GM18508 (cell line): ENCODE results near the gene SYT12.
"Not testable (repeated sequence)": the region's sequence is repeated elsewhere in the genome, so short reads cannot be mapped to it uniquely, and the experiment has no call there.

Source experiments
- ATAC-seq: cut with Tn5 transposase; IDR thresholded peaks from one replicate; pipeline ENCODE4 v1.9.1; 2021; ENCODE audit warnings: moderate number of reproducible peaks; ENCODE audit not compliant: insufficient read depth, unreplicated experiment

SYT12 gene

DNA sequence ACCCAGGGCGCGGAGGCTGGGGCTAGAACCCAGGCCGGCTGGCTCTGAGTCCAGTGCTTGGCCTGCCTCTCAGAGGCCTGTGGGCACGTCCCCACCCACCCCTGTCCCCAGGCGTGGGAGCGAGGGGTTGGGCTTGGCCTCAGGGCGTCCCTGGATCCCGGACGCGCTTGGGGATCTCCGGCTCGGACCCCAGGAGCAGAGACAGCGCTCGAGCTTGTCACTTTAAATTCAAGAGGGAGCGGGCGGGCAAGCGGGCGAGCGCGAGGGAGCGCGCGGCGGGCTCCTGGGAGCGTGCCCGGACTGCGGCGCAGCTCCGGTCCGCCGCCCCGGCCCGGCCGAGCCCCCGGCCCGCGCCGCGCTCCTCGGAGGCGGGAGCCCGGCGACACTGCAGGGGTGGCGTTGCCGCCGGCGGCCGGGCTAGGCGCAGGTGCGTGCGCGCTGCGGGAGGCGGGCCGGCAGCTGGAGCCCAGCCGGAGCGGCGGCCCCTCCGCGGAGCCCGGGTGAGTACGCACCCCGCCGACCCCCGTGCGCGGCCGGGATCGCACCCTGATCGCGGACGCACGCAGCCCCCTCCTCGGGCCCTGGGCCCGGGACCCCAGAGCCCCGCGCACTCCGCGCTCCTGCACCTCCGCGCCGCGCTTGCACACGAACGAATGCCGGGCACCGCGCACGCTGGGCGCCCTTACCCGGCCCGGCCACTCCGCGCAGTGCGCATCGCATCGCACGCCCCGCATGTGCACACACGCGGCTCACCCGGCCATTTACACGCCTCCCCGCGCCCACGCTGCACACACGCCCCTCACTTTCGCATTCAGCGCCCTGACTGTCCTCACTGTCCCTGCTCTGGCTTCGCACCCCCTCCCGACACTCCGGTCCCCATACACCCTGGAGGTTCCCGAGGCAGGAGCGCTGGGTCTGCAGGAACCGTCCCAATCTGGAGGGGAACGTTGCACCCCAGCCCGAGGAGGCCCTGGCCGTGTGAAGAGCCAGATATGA is at the start of gene SYT12:
TSS of gene SYT12 (plus strand) at position 174 of the 996 bp plus-strand sequence. CDS start 7,011 bp downstream, outside the sequence.
- no peak for ATAC-seq

GRCh38 chr11:66973956-66974580 is 48.9 kb upstream of the SYT12 start:
- no peak for ATAC-seq

GRCh38 chr11:66974724-66975404 is 48.1 kb upstream of the SYT12 start, which contains the start of gene C11orf86:
C11orf86 (plus strand) TSS chr11:66975304; CDS start chr11:66975363, 59 bp downstream.
- ATAC-seq, result no peak

DNA sequence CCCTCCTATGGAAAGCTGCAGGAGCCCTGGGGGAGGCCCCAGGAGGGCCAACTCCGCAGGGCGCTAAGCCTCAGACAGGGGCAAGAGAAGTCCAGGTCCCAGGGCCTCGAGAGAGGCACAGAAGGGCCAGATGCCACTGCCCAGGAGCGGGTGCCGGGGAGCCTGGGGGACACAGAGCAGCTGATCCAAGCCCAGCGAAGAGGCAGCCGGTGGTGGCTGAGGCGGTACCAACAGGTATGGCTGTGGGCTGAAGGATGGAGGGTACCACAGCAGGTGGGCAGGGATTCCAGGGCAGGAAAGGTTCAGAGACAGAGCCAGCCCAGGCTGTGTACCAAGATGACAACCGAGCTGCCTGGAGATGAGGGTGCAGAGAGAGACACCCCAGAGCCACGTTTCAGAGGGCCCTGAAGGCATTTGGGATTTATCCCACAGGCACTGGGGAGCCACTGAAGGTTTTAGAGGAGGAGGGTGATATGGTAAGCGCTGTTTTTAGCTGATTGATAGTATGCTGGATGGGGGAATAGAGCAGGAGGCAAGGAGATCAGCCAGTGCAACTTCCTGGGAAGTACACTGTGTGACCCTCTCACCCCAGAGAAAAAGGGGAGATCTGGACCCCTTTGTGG is 47.4 kb upstream of the SYT12 start:
- ATAC-seq, result no peak

DNA sequence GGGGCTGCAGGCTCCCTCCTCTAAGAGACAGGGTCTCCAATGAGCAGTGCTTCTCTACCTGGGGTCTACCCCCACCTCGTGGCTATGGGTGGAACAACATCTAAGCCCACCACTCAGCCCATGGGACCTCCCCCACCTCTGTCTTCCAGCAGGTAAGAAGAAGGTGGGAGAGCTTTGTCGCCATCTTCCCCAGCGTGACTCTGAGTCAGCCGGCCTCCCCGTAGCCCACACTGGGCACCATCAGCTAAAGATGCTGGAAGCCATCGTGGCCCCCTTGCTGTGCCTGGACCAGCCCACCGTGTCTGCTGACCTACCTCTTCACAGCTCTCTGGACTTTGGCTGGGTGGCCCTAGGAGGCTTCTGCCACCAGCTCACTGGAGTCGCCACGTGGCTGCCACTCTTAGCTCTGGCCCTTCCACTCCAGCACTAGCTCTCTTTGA is 46.9 kb upstream of the SYT12 start:
- ATAC-seq, result no peak

- no peak for ATAC-seq
Measured at GRCh38 chr11:66976925-66977324, 46.0 kb upstream of the SYT12 start.

- ATAC-seq, result no peak
Measured at GRCh38 chr11:66978229-66978628, 44.7 kb upstream of the SYT12 start.

- no peak for ATAC-seq
Measured at GRCh38 chr11:66978717-66979116, 44.2 kb upstream of the SYT12 start.

- ATAC-seq, result no peak
Measured at GRCh38 chr11:66979336-66979980, 43.5 kb upstream of the SYT12 start.

GRCh38 chr11:66981976-66982578 is 40.9 kb upstream of the SYT12 start:
- ATAC-seq, result no peak

DNA sequence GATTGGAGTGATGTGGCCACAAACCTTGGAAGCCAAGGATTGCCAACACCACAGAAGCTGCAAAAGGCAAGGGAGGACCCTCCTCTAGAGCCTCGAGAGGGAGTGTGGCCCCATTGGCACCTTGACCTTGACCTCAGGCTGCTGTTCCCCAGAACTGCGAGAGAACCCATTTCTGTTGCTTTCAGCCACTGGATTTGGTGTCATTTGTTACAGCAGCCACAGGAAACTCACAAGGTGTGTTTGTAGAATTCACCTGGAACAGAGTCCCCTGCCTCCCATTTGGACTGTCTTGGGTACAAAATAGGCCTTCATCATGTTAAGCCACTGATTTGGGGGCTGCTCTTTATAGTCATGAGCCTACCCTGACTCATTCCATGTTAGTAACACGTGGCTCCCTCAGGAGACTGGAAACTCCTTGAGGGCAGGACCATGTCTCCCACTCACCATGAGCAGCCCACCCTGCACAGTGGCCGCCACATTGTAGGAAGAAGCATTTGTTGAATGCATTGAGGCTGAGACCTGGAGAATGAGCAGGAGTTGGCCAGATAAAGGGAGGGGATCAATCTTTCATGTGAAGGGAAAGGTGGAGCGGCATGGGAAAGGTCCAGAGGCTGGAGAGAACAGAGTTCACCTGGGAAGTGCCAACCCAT is 39.5 kb upstream of the SYT12 start:
- ATAC-seq, result no peak

DNA sequence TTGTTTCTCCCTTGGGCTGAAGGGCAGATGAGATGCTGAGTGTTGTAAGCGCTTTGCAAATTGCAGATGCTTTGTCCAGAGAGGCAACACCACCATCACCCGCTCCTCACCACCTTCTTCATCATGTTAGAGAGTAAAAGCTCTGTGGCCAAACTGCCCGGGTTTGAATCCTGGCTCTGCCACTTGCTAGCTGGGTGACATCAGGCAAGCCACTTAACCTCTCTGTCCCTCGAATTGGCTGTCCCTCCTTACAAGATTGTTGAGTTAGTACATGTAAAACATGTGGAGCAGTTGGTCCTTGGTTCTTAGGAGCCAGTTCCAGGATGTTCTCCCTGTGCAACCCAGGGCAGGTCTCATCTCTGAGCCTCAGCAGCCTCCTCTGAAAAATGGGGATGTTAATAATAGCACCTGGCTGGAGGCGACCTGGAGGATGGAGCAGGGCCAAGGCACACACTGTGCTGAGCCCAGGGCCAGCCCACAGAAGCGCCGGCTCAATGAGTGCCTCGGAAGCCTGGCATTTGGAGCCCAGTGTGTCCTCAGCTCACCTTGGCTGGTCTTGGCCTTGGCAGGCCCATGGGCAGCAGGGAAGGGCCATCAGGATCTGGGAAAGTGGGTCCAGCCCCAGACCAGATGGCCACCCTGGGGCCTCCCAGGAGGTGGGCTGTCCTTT is 37.3 kb upstream of the SYT12 start:
- ATAC-seq, result no peak

GRCh38 chr11:66986178-66986545 is 36.8 kb upstream of the SYT12 start:
- no peak for ATAC-seq

DNA sequence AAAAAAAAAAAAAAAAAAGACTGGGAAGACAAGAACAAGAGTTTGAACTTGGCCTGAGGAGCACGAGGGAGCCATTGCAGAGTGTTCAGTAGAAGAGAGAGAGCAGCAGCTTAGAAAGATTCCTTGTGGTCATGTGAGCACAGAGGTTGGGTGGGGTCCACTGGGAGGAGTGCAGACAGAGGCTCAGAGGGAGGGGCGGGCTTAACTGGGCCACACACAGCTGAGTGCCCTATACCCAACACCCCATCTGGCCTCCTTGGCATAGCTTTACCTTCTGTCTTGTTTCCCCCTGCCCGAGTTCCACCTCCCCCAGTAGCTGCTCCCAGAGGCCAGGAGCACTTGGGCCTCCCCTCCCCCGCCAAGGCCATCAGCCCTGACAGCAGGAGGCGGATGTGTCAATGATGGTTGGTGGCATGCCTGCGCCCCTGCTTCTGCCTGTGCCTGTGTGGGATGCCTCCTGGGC is 35.7 kb upstream of the SYT12 start:
- ATAC-seq, result no peak

GRCh38 chr11:66987924-66988637 is 34.9 kb upstream of the SYT12 start:
- ATAC-seq, result no peak

DNA sequence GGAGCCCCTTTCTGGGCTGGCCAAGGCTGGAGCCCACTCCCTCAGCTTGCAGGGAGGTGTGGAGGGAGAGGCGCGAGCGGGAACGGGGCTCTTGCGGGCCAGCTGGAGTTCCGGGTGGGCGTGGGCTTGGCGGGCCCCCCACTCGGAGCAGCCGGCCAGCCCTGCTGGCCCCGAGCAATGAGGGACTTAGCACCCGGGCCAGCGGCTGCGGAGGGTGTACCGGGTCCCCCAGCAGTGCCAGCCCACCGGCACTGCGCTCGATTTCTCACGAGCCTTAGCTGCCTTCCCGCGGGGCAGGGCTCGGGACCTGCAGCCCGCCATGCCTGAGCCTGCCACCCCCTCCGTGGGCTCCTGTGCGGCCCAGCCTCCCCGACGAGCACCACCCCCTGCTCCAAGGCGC is 34.2 kb upstream of the SYT12 start:
- not testable (repeated sequence) for ATAC-seq

DNA sequence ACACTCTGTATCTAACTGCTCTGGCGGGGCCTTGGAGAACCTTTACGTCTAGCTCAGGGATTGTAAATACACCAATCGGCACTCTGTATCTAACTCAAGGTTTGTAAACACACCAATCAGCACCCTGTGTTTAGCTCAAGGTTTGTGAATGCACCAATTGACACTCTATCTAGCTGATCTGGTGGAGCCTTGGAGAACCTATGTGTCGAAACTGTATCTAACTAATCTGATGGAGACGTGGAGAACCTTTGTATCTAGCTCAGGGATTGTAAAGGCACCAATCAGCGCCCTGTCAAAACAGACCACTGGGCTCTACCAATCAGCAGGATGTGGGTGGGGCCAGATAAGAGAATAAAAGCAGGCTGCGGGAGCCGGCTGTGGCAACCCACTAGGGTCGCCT is 33.6 kb upstream of the SYT12 start:
- not testable (repeated sequence) for ATAC-seq

GRCh38 chr11:66992041-66992440 is 30.9 kb upstream of the SYT12 start:
- ATAC-seq, result no peak
